Ovary (tissue), 3 donors: ENCODE data around the gene ITPK1.

Experiments
- CTCF ChIP-seq, 3 donors: fragments of 450-650 bp in 2 of 3; fragments of 200-600 bp in 1 of 3; IDR thresholded peaks; one replicate each; pipeline versions ENCODE4 v1.5.1 to v1.8.0; 2016 to 2022; ENCODE audit warnings: antibody characterized with exemption in 3 of 3, mild to moderate bottlenecking in 1 of 3
- POLR2A ChIP-seq: fragments of 450-650 bp; IDR thresholded peaks from one replicate; pipeline ENCODE4 v1.6.1; 2017; ENCODE audit warnings: antibody characterized with exemption, mild to moderate bottlenecking, moderate library complexity
- donor health status: DM: no; HTN: no; CAD: no.

DNA sequence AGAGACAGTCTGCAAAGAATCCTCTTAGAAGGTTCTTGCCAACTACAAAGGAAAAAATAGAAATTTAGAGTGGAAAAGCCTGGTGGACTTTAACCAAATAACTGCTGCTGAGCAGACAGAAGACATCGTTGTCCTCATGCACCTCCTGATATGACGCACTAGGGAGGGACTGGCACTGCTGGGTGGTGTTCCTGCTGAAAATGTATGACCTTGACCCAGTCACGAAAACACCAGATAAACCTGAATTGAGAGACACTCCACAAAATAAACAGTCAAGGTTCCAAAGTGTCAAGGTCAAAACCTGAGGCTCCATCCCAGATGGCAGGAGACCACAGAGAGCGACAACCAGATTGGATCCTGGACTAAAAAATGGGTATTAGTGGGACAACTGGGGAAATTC lies 130.8 kb downstream of the ITPK1 start:
- no peak for TF ChIP-seq CTCF (IDR thresholded peaks at IDR 0.05)
- TF ChIP-seq POLR2A = no peak
